HL-60 (cell line): Measurements from ENCODE around the gene ZFAND3.

Experiments used
- CTCF ChIP-seq: IDR thresholded peaks from one replicate; pipeline ENCODE4 v1.5.1; 2011; ENCODE audit warnings: low read length, control low read depth, inconsistent platforms; ENCODE audit not compliant: insufficient read depth
- POLR2AphosphoS5 ChIP-seq: IDR thresholded peaks from 2 replicates; pipeline ENCODE4 v1.6.1; 2012; ENCODE audit warnings: low read depth
- REST ChIP-seq: IDR thresholded peaks from 2 replicates; pipeline ENCODE4 v1.6.1; 2012; ENCODE audit warnings: low read depth; ENCODE audit not compliant: insufficient replicate concordance
- SPI1 ChIP-seq: IDR thresholded peaks from 2 replicates; pipeline ENCODE4 v1.6.1; 2012; ENCODE audit warnings: low read depth, mild to moderate bottlenecking, borderline replicate concordance

- TF ChIP-seq POLR2AphosphoS5 (no peak), CTCF (no peak), REST (no peak), SPI1 (no peak)
These were observed 292.7 kb downstream of the ZFAND3 start for GRCh38 chr6:38112181-38112580.
